ENCODE results near the gene PACS1.

The PACS1 gene

GRCh38 chr11:66142370-66143263, 72.5 kb downstream of the PACS1 start:
- no peak for DNase-seq (ENCODE audit: low read depth, low spot score)

- DNase-seq (ENCODE audit: low read depth, low spot score), result no peak
Observed at GRCh38 chr11:66143264-66143566, 73.1 kb downstream of the PACS1 start.

- no peak for DNase-seq (ENCODE audit: low read depth, low spot score)
Observed at GRCh38 chr11:66143996-66144678, 74.1 kb downstream of the PACS1 start.

- DNase-seq (ENCODE audit: low read depth, low spot score), result no peak
Observed at GRCh38 chr11:66146074-66146473, 76.0 kb downstream of the PACS1 start.

GRCh38 chr11:66146940-66147339, 76.9 kb downstream of the PACS1 start:
- no peak for DNase-seq (ENCODE audit: low read depth, low spot score)

- DNase-seq (ENCODE audit: low read depth, low spot score), result no peak
Observed at GRCh38 chr11:66150140-66150539, 80.1 kb downstream of the PACS1 start.

GRCh38 chr11:66150725-66151124, 80.7 kb downstream of the PACS1 start:
- DNase-seq (ENCODE audit: low read depth, low spot score), result no peak

- no peak for DNase-seq (ENCODE audit: low read depth, low spot score)
Observed at GRCh38 chr11:66151273-66151672, 81.2 kb downstream of the PACS1 start.

GRCh38 chr11:66154109-66154508, 84.0 kb downstream of the PACS1 start:
- DNase-seq (ENCODE audit: low read depth, low spot score), result no peak

GRCh38 chr11:66155387-66156073, 85.5 kb downstream of the PACS1 start:
- DNase-seq (ENCODE audit: low read depth, low spot score), result no peak

- no peak for DNase-seq (ENCODE audit: low read depth, low spot score)
Observed at GRCh38 chr11:66157182-66157864, 87.3 kb downstream of the PACS1 start.

GRCh38 chr11:66158156-66158555, 88.1 kb downstream of the PACS1 start:
- no peak for DNase-seq (ENCODE audit: low read depth, low spot score)

GRCh38 chr11:66159324-66159984, 89.4 kb downstream of the PACS1 start:
- no peak for DNase-seq (ENCODE audit: low read depth, low spot score)

GRCh38 chr11:66160709-66161108, 90.6 kb downstream of the PACS1 start:
- DNase-seq (ENCODE audit: low read depth, low spot score), result no peak

GRCh38 chr11:66168289-66168688, 98.2 kb downstream of the PACS1 start:
- DNase-seq (ENCODE audit: low read depth, low spot score), result no peak

GRCh38 chr11:66172146-66172545, 102.1 kb downstream of the PACS1 start:
- no peak for DNase-seq (ENCODE audit: low read depth, low spot score)

GRCh38 chr11:66176650-66177049, 106.6 kb downstream of the PACS1 start:
- no peak for DNase-seq (ENCODE audit: low read depth, low spot score)

GRCh38 chr11:66178183-66178582, 108.1 kb downstream of the PACS1 start:
- DNase-seq (ENCODE audit: low read depth, low spot score), result no peak

- DNase-seq (ENCODE audit: low read depth, low spot score), result no peak
Observed at GRCh38 chr11:66178871-66179270, 108.8 kb downstream of the PACS1 start.

- no peak for DNase-seq (ENCODE audit: low read depth, low spot score)
Observed at GRCh38 chr11:66181632-66182315, 111.7 kb downstream of the PACS1 start.

GRCh38 chr11:66183494-66184048, 113.5 kb downstream of the PACS1 start:
- DNase-seq (ENCODE audit: low read depth, low spot score), result no peak

Data from activated CD4-positive, CD25-positive, alpha-beta regulatory T cell treated with anti-CD3 and anti-CD28 coated beads, Interleukin-2, amount 50 U/mL, for 16 hours (primary cell).